ENCODE measurements around the gene THRB. TPM values are rescaled to one million over a fixed set of nuclear protein-coding genes. Genes with fewer than 3 reads are reported as not detected.

The THRB gene
- total RNA-seq, 1 experiment from 2014 or later, result 9.7 TPM

GRCh38 chr3:24291646-24292045 lies 203.0 kb downstream of the THRB start:
- H3K27ac ChIP-seq, result no peak overlapping the region
- H4K20me1 ChIP-seq (ENCODE audit: insufficient read depth), result no peaks in the 10 kb centered on the region
- no peaks in the 10 kb centered on the region for H3K4me1 ChIP-seq (replicated peaks; ENCODE audit: insufficient read depth)
- no peak overlapping the region for H3K4me2 ChIP-seq
- ChIA-PET CTCF (no interaction called here), POLR2A (ENCODE audit: unreplicated experiment) (no interaction called here)
- intact Hi-C loops (cut with micrococcal nuclease; ENCODE audit: unreplicated experiment), result no loop called here
- no peak overlapping the region for H2AFZ ChIP-seq
- DNase-seq, result no peak
- TF ChIP-seq CTCF (conservative IDR thresholded peaks at IDR 0.05), result no peak
- no peak for TF ChIP-seq EZH2 (IDR thresholded peaks at IDR 0.05; ENCODE audit: low read depth)
- no peaks in the 10 kb centered on the region for H3K27me3 ChIP-seq (ENCODE audit: insufficient read depth, low read depth)
- no peak overlapping the region for H3K4me3 ChIP-seq
- H3K9me3 ChIP-seq (ENCODE audit: insufficient read depth, low read depth), result no peaks in the 10 kb centered on the region; the same call in 1 of the 2 replicates
- no TSS peak for BruUV-seq (replicated peaks)
- H3K36me3 ChIP-seq (ENCODE audit: low read depth), result 0 out of 2 replicates have a peak, but pooled peaks cover 4% of the 10 kb centered on the region
- no peaks in the 10 kb centered on the region for H3K9me2 ChIP-seq (ENCODE audit: insufficient read depth)
- no peaks in the 10 kb centered on the region for H3K79me2 ChIP-seq (ENCODE audit: low read depth)
- H3F3A ChIP-seq (ENCODE audit: insufficient read depth, low read depth), result no peaks in the 10 kb centered on the region

GRCh38 chr3:24290596-24290995 lies 204.1 kb downstream of the THRB start:
- DNase-seq, result no peak
- TF ChIP-seq EZH2 (IDR thresholded peaks at IDR 0.05; ENCODE audit: low read depth), result no peak
- no peak for TF ChIP-seq CTCF (conservative IDR thresholded peaks at IDR 0.05)
- BruUV-seq (replicated peaks), result no TSS peak
- no peaks in the 10 kb centered on the region for H3K4me1 ChIP-seq (replicated peaks; ENCODE audit: insufficient read depth)
- H3K79me2 ChIP-seq (ENCODE audit: low read depth), result no peaks in the 10 kb centered on the region
- H3K27me3 ChIP-seq (ENCODE audit: insufficient read depth, low read depth), result no peaks in the 10 kb centered on the region
- no peaks in the 10 kb centered on the region for H4K20me1 ChIP-seq (ENCODE audit: insufficient read depth)
- ChIA-PET CTCF (no interaction called here), POLR2A (ENCODE audit: unreplicated experiment) (no interaction called here)
- no peak overlapping the region for H3K4me3 ChIP-seq
- H3K4me2 ChIP-seq, result no peak overlapping the region
- H3K9me2 ChIP-seq (ENCODE audit: insufficient read depth), result no peaks in the 10 kb centered on the region
- no peak overlapping the region for H3K27ac ChIP-seq
- intact Hi-C loops (cut with micrococcal nuclease; ENCODE audit: unreplicated experiment), result no loop called here
- H3K9me3 ChIP-seq (ENCODE audit: insufficient read depth, low read depth), result no peaks in the 10 kb centered on the region; the same call in 1 of the 2 replicates
- H3K36me3 ChIP-seq (ENCODE audit: low read depth), result 0 out of 2 replicates have a peak, but pooled peaks cover 4% of the 10 kb centered on the region
- no peak overlapping the region for H2AFZ ChIP-seq
- H3F3A ChIP-seq (ENCODE audit: insufficient read depth, low read depth), result no peaks in the 10 kb centered on the region

GRCh38 chr3:24288496-24289236 lies 206.0 kb downstream of the THRB start:
- H3K4me1 ChIP-seq (replicated peaks; ENCODE audit: insufficient read depth), result no peaks in the 10 kb centered on the region
- intact Hi-C loops (cut with micrococcal nuclease; ENCODE audit: unreplicated experiment), result no loop called here
- TF ChIP-seq CTCF (conservative IDR thresholded peaks at IDR 0.05) (no peak), EZH2 (IDR thresholded peaks at IDR 0.05; ENCODE audit: low read depth) (no peak)
- no peaks in the 10 kb centered on the region for H3K36me3 ChIP-seq (ENCODE audit: low read depth)
- H3K27ac ChIP-seq, result no peak overlapping the region
- H3K4me2 ChIP-seq, result no peak overlapping the region
- no peaks in the 10 kb centered on the region for H3K27me3 ChIP-seq (ENCODE audit: insufficient read depth, low read depth)
- no peaks in the 10 kb centered on the region for H3K9me2 ChIP-seq (ENCODE audit: insufficient read depth)
- no peaks in the 10 kb centered on the region for H4K20me1 ChIP-seq (ENCODE audit: insufficient read depth)
- ChIA-PET CTCF (no interaction called here), POLR2A (ENCODE audit: unreplicated experiment) (interaction anchor here (0.6 kb wide), 1 partner anchor 22 kb away, joined by 15 read pairs; no protein-coding TSS in a partner anchor)
- no peaks in the 10 kb centered on the region for H3F3A ChIP-seq (ENCODE audit: insufficient read depth, low read depth)
- no peak overlapping the region for H3K4me3 ChIP-seq
- H2AFZ ChIP-seq, result no peak overlapping the region
- H3K9me3 ChIP-seq (ENCODE audit: insufficient read depth, low read depth), result no peaks in the 10 kb centered on the region; the same call in 1 of the 2 replicates
- DNase-seq, result no peak
- BruUV-seq (replicated peaks), result no TSS peak
- H3K79me2 ChIP-seq (ENCODE audit: low read depth), result no peaks in the 10 kb centered on the region
